ENCODE results near the gene MDC1.
A peak's percentile ranks its signal among the peaks of the same experiment; 100 is the strongest.

Gene MDC1

GRCh38 chr6:30685157-30686008, 31.7 kb downstream of the MDC1 start:
- peak overlapping the region; percentile 85 to 94 for H3K4me3 ChIP-seq (replicated peaks in 1 of 2; ENCODE audit: low read depth in 2 of 2, low read length in 2 of 2)
- peak; percentile 31 for TF ChIP-seq CTCF (IDR thresholded peaks at IDR 0.05; ENCODE audit: low read depth, low read length)
- DNase-seq (ENCODE audit: low read depth in 2 of 2): peak; percentile 33 to 55

- H3K4me3 ChIP-seq (replicated peaks in 1 of 2; ENCODE audit: low read depth in 2 of 2, low read length in 2 of 2): peak overlapping the region; percentile 85 to 94
- DNase-seq (ENCODE audit: low read depth in 2 of 2): peak; percentile 47 to 62
- no peak for TF ChIP-seq CTCF (IDR thresholded peaks at IDR 0.05; ENCODE audit: low read depth, low read length)
Observed at GRCh38 chr6:30684386-30685156, 32.5 kb downstream of the MDC1 start.

- DNase-seq (ENCODE audit: low read depth in 2 of 2): no peak
- TF ChIP-seq CTCF (IDR thresholded peaks at IDR 0.05; ENCODE audit: low read depth, low read length): no peak
- H3K4me3 ChIP-seq (replicated peaks in 1 of 2; ENCODE audit: low read depth in 2 of 2, low read length in 2 of 2): peak overlapping the region; percentile 85 to 94
Observed at GRCh38 chr6:30683980-30684338, 33.1 kb downstream of the MDC1 start.

- no peak for TF ChIP-seq CTCF (IDR thresholded peaks at IDR 0.05; ENCODE audit: low read depth, low read length)
- DNase-seq (ENCODE audit: low read depth in 2 of 2): peak in 1 of 2 donors; percentile 25
- peak overlapping the region; percentile 85 to 94 for H3K4me3 ChIP-seq (replicated peaks in 1 of 2; ENCODE audit: low read depth in 2 of 2, low read length in 2 of 2)
Observed at GRCh38 chr6:30683183-30683979, 33.7 kb downstream of the MDC1 start.

GRCh38 chr6:30682143-30683117, 34.7 kb downstream of the MDC1 start:
- peak; percentile 82 to 87 for DNase-seq (ENCODE audit: low read depth in 2 of 2)
- peak overlapping the region; percentile 85 to 94 for H3K4me3 ChIP-seq (replicated peaks in 1 of 2; ENCODE audit: low read depth in 2 of 2, low read length in 2 of 2)
- no peak for TF ChIP-seq CTCF (IDR thresholded peaks at IDR 0.05; ENCODE audit: low read depth, low read length)
